Neuronal stem cell (in vitro differentiated cells): Measurements from ENCODE around the gene XPO5.

Experiments used
- DNase-seq: peaks from one replicate; pipeline ENCODE4 v3.0.0-alpha.2; 2013; ENCODE audit warnings: low spot score
- H2AFZ ChIP-seq: one replicate; pipeline ENCODE4 v1.6.1; 2013; ENCODE audit warnings: mild to moderate bottlenecking, low read length, inconsistent platforms
- H2AK5ac ChIP-seq: 2 replicates; pipeline ENCODE4 v1.6.1; 2013; ENCODE audit warnings: low read depth, mild to moderate bottlenecking, inconsistent platforms, low read length, moderate library complexity, mixed read lengths
- H2BK120ac ChIP-seq: 2 replicates; pipeline ENCODE4 v1.6.1; 2013; ENCODE audit warnings: low read depth, mild to moderate bottlenecking, inconsistent platforms, low read length, moderate library complexity, mixed read lengths
- H2BK12ac ChIP-seq: one replicate; pipeline ENCODE4 v1.6.1; 2013; ENCODE audit warnings: low read length, inconsistent platforms
- H2BK15ac ChIP-seq: 2 replicates; pipeline ENCODE4 v1.6.1; 2013; ENCODE audit warnings: mild to moderate bottlenecking, low read length, inconsistent platforms, mixed read lengths
- H2BK5ac ChIP-seq: one replicate; pipeline ENCODE4 v1.6.1; 2013; ENCODE audit warnings: inconsistent platforms, mild to moderate bottlenecking, low read length, moderate library complexity
- H3K14ac ChIP-seq: one replicate; pipeline ENCODE4 v1.6.1; 2013; ENCODE audit warnings: low read length, inconsistent platforms
- H3K18ac ChIP-seq: 2 replicates; pipeline ENCODE4 v1.6.1; 2013; ENCODE audit warnings: low read length, inconsistent platforms
- H3K23ac ChIP-seq: 2 replicates; pipeline ENCODE4 v1.6.1; 2013; ENCODE audit warnings: low read depth, mild to moderate bottlenecking, mixed read lengths, low read length, inconsistent platforms; ENCODE audit not compliant: poor library complexity
- H3K27ac ChIP-seq: replicated peaks from 3 replicates; pipeline ENCODE4 v1.5.1; 2013; ENCODE audit warnings: low read length, inconsistent platforms
- H3K27me3 ChIP-seq, 3 experiments: 2 replicates each; pipeline ENCODE4 v1.6.1; 2013; ENCODE audit warnings: low read length in 3 of 3, mild to moderate bottlenecking in 2 of 3, inconsistent platforms in 1 of 3, low read depth in 1 of 3, mixed read lengths in 1 of 3, moderate library complexity in 1 of 3; ENCODE audit not compliant: control insufficient read depth in 3 of 3, insufficient read depth in 3 of 3
- H3K36me3 ChIP-seq, 2 donors: replicated peaks in 1 of 2; 2 replicates each; pipeline ENCODE4 v1.6.1; 2013; ENCODE audit warnings: low read length in 2 of 2; ENCODE audit not compliant: control insufficient read depth in 2 of 2, insufficient read depth in 2 of 2
- H3K4ac ChIP-seq: 2 replicates; pipeline ENCODE4 v1.6.1; 2013; ENCODE audit warnings: inconsistent platforms, mild to moderate bottlenecking, low read length, moderate library complexity
- H3K4me1 ChIP-seq, 2 donors: 1 replicate in 1 of 2; 2 replicates in 1 of 2; pipeline ENCODE4 v1.6.1; 2013; ENCODE audit warnings: low read length in 2 of 2, low read depth in 1 of 2; ENCODE audit not compliant: control insufficient read depth in 2 of 2, insufficient read depth in 1 of 2
- H3K4me2 ChIP-seq: one replicate; pipeline ENCODE4 v1.6.1; 2013; ENCODE audit warnings: mild to moderate bottlenecking, low read length, inconsistent platforms; ENCODE audit not compliant: insufficient read depth, poor library complexity, severe bottlenecking
- H3K4me3 ChIP-seq, 2 donors: 2 replicates each; pipeline ENCODE4 v1.5.1; 2013; ENCODE audit warnings: low read length in 2 of 2, mild to moderate bottlenecking in 2 of 2, inconsistent platforms in 1 of 2, moderate library complexity in 1 of 2
- H3K79me1 ChIP-seq: one replicate; pipeline ENCODE4 v1.6.1; 2013; ENCODE audit warnings: low read depth, mild to moderate bottlenecking, inconsistent platforms, low read length, moderate library complexity
- H3K9ac ChIP-seq: one replicate; pipeline ENCODE4 v1.6.1; 2013; ENCODE audit warnings: mild to moderate bottlenecking, low read depth, low read length, inconsistent platforms; ENCODE audit not compliant: poor library complexity
- H3K9me3 ChIP-seq, 2 donors: replicated peaks in 1 of 2; 2 replicates each; pipeline versions ENCODE3 to v1.6.1; 2013; ENCODE audit warnings: low read length in 2 of 2, mild to moderate bottlenecking in 2 of 2, inconsistent platforms in 1 of 2, low read depth in 1 of 2, mixed read lengths in 1 of 2, moderate library complexity in 1 of 2; ENCODE audit not compliant: control insufficient read depth in 2 of 2, insufficient read depth in 1 of 2
- H4K8ac ChIP-seq: one replicate; pipeline ENCODE4 v1.6.1; 2013; ENCODE audit warnings: low read depth, mild to moderate bottlenecking, inconsistent platforms, low read length, moderate library complexity
- H4K91ac ChIP-seq: one replicate; pipeline ENCODE4 v1.6.1; 2013; ENCODE audit warnings: low read length, low read depth, mild to moderate bottlenecking, inconsistent platforms; ENCODE audit not compliant: poor library complexity
- WGBS, 2 donors: extraction: QIAGEN DNeasy Blood & Tissue Kit; methylation state at CpG; one replicate each; pipeline ENCODE4 v1.1.7; 2013; ENCODE audit warnings: missing lambda C conversion rate in 2 of 2, mixed read lengths in 1 of 2; ENCODE audit not compliant: insufficient read length in 2 of 2, insufficient replicate concordance in 1 of 2; ENCODE audit errors: extremely low coverage in 2 of 2; 5-methylcytosine and 5-hydroxymethylcytosine counted together

Gene XPO5

DNA sequence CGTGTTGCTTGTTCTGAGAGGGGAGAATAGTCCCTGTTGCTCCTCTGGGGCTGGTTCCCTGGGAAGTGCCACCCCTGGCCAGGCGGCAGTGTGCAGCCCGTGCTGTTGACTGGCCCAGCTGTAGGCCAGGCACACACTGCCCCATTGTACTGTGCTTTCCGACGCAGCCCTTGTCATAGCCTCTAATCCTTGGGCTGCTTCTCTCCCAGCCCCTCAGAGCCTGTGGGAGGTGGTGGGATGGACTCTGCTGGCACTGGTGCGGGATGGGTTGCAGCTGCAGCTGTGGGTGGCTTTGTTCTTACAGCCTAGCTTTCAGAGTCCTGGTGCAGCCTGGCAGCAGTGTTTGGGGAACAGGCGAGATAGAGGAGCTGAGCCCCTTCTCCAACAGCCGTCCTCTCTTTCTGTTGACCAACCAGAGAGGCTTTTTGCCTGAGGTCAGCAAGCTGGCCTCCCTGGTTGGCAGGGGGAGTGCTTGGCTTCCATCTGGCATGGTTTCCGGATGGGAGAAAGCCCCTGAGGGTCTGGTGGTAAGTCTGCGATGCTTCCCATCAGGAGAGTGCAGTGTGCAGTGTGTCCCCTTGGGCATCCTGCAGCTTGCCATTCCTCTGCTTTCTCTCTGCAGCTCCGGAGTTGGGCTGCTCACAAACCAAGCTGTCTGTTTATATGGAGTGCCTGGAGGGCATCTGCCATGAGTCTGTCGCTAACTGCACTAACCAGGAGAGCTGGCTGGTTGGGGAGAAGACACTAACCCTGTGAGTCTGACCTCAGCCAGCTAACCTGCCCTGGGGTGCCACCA, 86.4 kb downstream of the XPO5 start:
- peaks cover 0 to 6% of the 10 kb centered on the region in 2 donors for H3K4me1 ChIP-seq
- H2AK5ac ChIP-seq: no peak overlapping the region
- H3K27me3 ChIP-seq: no peaks in the 10 kb centered on the region
- H3K23ac ChIP-seq: no peak overlapping the region
- no peak overlapping the region for H2BK5ac ChIP-seq
- H4K91ac ChIP-seq: no peak overlapping the region
- peak overlapping the region; percentile 15 for H3K18ac ChIP-seq
- peaks cover 0 to 28% of the 10 kb centered on the region in 2 donors for H3K36me3 ChIP-seq
- no peak overlapping the region for H3K14ac ChIP-seq
- H2AFZ ChIP-seq: no peak overlapping the region
- no peak overlapping the region for H3K9ac ChIP-seq
- H3K9me3 ChIP-seq: no peaks in the 10 kb centered on the region
- no peak overlapping the region for H3K4ac ChIP-seq
- no peak for DNase-seq
- no peak overlapping the region for H3K4me2 ChIP-seq
- H4K8ac ChIP-seq: no peak overlapping the region
- H2BK120ac ChIP-seq: no peak overlapping the region
- H2BK15ac ChIP-seq: no peak overlapping the region
- no CpG with 5 or more reads among the region's 12 CpGs for WGBS, 2 donors
- no peak overlapping the region for H2BK12ac ChIP-seq
- H3K4me3 ChIP-seq: peak overlapping the region in 1 of 2 donors; percentile 53
- H3K27ac ChIP-seq: no peak overlapping the region
- peaks cover 5% of the 10 kb centered on the region for H3K79me1 ChIP-seq

DNA sequence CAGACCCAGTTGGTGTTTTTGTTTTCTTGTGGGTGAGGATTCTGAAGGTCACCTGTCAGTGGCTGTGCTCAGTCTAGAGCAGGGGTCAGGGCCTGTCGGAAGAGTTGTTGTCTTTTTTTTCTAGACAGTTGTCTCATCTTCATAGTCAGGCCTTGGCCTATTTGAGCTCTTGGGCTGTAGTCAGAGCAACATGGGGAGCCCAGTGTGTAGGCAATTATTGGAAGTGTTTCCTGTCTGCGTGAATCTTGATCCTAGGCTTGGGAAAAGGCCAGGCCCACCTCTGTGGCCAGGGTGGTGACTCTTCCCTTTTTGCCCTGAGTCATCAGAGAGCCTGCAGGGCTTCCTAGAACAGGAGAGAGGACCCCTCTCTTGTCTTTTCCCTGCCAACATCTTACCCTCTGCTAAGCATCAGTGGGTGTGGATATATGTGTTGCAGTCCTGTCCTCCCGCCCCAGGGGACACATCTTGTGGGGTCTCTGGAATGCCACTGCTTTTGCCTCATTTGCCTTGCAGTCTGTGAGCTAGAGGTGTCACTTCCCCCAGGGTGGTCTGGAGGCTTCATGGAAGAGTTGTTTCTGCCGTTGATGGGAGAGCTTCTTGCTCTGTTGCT, 87.1 kb downstream of the XPO5 start:
- no CpG with 5 or more reads among the region's 4 CpGs for WGBS, 2 donors
- H4K8ac ChIP-seq: no peak overlapping the region

DNA sequence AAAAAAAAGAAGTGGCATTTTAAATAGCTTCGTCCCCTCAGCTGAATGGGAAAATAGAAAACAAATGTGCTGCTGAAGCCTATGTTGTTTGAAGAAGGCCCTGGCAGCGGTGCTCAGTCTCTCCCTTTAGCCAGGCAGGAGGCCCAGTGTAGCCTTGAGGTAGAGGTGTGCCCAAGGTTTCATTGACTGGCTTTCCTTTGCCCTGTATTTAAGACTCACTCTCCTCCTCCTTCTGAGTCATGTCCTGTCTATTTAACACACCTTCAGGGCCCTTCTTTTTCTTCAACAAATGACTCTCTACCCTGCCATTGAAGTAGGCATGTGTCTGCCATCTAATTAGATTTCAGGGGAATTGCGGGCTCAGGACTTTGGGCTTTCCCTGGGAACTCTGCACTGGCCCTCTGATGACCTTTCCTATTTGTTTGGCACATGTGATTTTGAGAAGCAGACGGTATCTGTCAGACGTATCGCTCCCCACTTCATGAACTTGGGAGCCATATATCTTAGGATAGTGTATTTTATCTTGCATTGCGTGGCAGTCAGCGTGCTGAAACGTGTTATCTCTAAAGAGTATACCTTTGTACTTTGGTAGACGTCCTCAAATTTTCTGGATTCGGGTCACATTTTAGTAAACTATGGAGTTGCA, 94.1 kb downstream of the XPO5 start:
- H3K79me1 ChIP-seq: peaks cover 4% of the 10 kb centered on the region
- H2AFZ ChIP-seq: no peak overlapping the region
- H3K4me2 ChIP-seq: no peak overlapping the region
- H2AK5ac ChIP-seq: no peak overlapping the region
- WGBS, 2 donors: no CpG with 5 or more reads among the region's 11 CpGs
- H3K4me3 ChIP-seq: no peak overlapping the region
- no peaks in the 10 kb centered on the region for H3K9me3 ChIP-seq
- H3K27ac ChIP-seq: no peak overlapping the region
- no peak overlapping the region for H2BK15ac ChIP-seq
- no peak overlapping the region for H3K18ac ChIP-seq
- no peak overlapping the region for H2BK5ac ChIP-seq
- H3K14ac ChIP-seq: no peak overlapping the region
- H4K8ac ChIP-seq: no peak overlapping the region
- DNase-seq: no peak
- no peak overlapping the region for H3K4ac ChIP-seq
- no peak overlapping the region for H3K23ac ChIP-seq
- H3K27me3 ChIP-seq: no peaks in the 10 kb centered on the region
- H2BK12ac ChIP-seq: no peak overlapping the region
- peaks cover 0 to 24% of the 10 kb centered on the region in 2 donors for H3K36me3 ChIP-seq
- no peak overlapping the region for H2BK120ac ChIP-seq
- no peak overlapping the region for H3K9ac ChIP-seq
- H3K4me1 ChIP-seq: peaks cover 9 to 10% of the 10 kb centered on the region in 2 donors
- H4K91ac ChIP-seq: no peak overlapping the region

More for the DNA sequence above, 87.1 kb downstream of the XPO5 start:
- Histone ChIP-seq H2BK15ac (no peak overlapping the region), H3K4me3 (no peak overlapping the region), H4K91ac (no peak overlapping the region), H3K36me3 (peaks cover 0 to 28% of the 10 kb centered on the region in 2 donors), H3K23ac (no peak overlapping the region), H2AFZ (no peak overlapping the region), H3K27ac (no peak overlapping the region), H2BK5ac (no peak overlapping the region), H3K4me1 (peaks cover 0 to 6% of the 10 kb centered on the region in 2 donors), H3K9ac (no peak overlapping the region), H3K4me2 (no peak overlapping the region), H2AK5ac (no peak overlapping the region), H3K27me3 (no peaks in the 10 kb centered on the region), H3K79me1 (peaks cover 3% of the 10 kb centered on the region), H3K9me3 (no peaks in the 10 kb centered on the region), H2BK120ac (no peak overlapping the region), H2BK12ac (no peak overlapping the region), H3K18ac (no peak overlapping the region), H3K14ac (no peak overlapping the region), H3K4ac (no peak overlapping the region)
- no peak for DNase-seq

DNA sequence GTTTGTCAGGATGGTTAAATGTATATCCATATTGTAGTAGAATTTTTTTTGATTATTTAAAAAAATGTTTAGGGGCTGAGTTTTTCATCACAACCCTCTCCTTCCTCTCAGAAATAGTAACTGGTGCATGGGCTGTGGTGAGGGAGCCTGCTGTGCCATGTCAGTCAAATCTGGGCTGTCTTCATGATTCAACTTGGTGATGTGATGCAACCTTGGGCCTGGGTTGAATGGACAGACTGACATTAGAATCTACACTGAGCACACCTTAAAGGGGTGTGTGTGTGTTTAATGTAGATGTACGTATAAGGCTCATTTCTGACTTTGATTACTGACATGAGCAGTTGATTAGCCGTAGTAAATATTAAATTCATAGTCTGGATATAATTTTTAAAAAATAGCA, 94.8 kb downstream of the XPO5 start:
- no peak overlapping the region for H3K4me2 ChIP-seq
- H2AK5ac ChIP-seq: no peak overlapping the region
- no peak overlapping the region for H3K18ac ChIP-seq
- H2BK15ac ChIP-seq: no peak overlapping the region
- no peaks in the 10 kb centered on the region for H3K9me3 ChIP-seq
- H3K27me3 ChIP-seq: no peaks in the 10 kb centered on the region
- H4K91ac ChIP-seq: no peak overlapping the region
- DNase-seq: no peak
- H3K23ac ChIP-seq: no peak overlapping the region
- no peak overlapping the region for H3K9ac ChIP-seq
- no peak overlapping the region for H3K4me3 ChIP-seq
- H3K14ac ChIP-seq: no peak overlapping the region
- WGBS, 2 donors: no CpG with 5 or more reads among the region's 2 CpGs
- no peak overlapping the region for H3K4ac ChIP-seq
- no peak overlapping the region for H3K27ac ChIP-seq
- no peak overlapping the region for H2BK120ac ChIP-seq
- H3K79me1 ChIP-seq: peaks cover 4% of the 10 kb centered on the region
- H3K4me1 ChIP-seq: peaks cover 9 to 10% of the 10 kb centered on the region in 2 donors
- H3K36me3 ChIP-seq: peaks cover 0 to 22% of the 10 kb centered on the region in 2 donors
- H4K8ac ChIP-seq: no peak overlapping the region
- no peak overlapping the region for H2BK5ac ChIP-seq
- H2AFZ ChIP-seq: no peak overlapping the region
- H2BK12ac ChIP-seq: no peak overlapping the region
